Iris pigment epithelial cell (primary cell): Measurements from ENCODE around the gene MSMP.

ENCODE experiments used
- DNase-seq: peaks from one replicate; pipeline ENCODE4 v3.0.0-alpha.2; 2011; ENCODE audit warnings: low read depth

MSMP gene, protein sequence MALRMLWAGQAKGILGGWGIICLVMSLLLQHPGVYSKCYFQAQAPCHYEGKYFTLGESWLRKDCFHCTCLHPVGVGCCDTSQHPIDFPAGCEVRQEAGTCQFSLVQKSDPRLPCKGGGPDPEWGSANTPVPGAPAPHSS

DNA sequence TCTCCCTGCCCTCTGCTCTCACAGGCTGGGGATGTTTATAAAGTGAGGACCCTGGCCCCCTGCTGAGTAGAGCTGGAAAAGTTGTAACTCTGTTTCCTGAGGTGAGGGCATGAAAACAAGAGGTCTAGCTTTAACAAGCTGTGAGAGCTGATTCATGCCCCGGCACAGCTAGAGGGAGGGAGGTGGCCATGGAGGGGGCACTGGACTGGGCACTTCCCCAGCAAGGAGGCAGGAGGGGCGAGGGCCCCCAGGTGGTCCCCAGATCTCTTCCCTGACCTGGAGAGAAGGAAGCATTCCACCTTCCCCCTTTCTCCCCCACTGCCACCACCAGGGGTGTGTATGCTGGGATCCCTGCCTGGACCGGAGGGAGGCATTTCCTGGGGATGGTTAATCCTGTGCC, at the start of gene MSMP:
Gene MSMP (minus strand): TSS at position 13 of the 400 bp plus-strand sequence. CDS start 147 bp downstream, outside the sequence.
- no peak for DNase-seq

DNA sequence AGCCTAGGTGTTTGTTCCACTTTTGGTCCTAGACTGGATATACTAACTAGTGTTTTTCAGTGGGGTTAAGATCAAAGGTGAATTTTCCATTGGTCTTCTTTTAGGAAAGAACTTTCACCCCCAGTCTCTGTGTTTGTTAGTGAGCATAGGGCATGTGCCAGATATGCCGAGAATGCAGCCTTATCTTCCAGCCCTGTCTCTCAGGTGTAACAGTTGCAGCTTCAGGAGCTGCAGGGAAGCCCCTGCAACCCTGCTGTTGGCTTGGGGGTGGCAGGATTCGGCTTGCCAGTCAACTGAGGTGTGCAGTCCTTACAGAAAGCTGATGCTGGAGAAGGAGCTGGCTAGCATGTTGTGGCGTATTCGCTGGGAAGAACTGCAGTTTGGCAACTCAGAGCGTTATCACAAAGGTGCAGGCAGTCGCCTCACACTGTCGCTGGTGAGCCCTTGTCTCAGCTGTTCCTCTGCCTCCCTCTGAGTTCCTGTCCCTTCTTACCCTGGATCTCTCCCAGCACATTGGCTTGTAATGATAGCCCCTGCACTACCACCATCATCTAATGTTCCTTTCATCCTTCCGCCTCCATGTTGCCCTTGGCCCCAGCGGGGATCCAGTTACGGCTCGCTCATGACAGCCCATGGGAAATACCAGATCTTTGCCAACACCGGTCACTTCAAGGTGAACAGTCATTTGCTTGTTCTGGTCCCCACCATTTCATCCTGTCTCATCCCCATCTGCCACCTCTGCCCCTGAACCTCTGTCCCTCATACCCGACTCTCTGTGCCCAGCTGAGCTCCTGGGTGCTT, 47.5 kb upstream of the MSMP start:
- DNase-seq, result no peak

DNA sequence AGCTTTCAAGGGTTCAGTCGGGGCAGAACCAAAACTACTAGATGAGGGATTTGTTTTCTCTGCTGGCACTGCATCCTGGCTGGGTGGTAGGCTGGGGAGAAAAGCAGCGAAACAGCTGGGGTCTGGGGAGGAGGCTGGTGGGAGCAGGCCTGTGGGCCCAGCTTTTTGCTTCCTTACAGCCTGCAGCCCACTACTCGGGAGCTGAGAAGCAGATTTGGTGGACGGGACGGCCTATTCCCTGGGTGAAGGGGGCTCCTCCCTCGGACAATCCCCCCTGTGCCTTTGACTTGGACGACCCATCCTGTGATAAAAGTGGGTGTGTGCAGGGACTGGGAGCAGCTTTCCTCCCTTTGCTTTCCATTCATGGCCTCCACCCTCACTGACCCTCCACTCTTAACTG, 46.5 kb upstream of the MSMP start:
- no peak for DNase-seq

DNA sequence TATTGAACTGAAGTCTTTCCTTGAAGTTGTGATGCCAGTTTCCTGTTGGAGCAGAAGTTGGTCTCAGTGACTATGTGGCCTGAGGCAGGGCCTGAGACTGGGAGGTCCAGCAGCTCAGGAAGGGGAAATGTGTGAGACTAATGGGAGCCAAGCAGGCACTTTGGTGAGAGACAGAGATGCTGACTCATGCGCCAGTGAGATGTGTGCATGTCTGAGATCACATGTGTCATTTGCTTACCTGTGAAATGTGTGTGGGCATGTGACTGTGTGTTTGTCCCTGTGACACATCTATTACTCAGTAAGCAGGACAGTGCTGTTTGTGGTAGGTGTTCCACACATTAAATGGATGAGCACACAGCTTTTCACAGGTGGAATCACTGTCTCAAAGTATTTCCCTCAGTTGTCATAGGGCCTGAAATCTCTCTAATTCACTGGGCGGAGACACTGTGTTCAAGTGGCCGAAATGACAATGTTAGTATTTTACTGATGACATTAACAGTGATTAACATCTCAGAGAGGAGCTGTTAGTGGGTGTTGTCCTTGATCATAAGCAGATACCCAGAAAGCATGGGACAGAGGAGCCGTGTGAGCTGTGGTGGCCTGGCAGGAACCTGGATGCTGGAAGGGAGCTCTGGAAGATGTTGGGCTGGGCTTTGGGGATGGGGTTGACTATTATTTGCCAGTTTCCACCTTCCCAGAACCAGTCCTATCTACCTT, 44.7 kb upstream of the MSMP start:
- peak; percentile 54 for DNase-seq

DNA sequence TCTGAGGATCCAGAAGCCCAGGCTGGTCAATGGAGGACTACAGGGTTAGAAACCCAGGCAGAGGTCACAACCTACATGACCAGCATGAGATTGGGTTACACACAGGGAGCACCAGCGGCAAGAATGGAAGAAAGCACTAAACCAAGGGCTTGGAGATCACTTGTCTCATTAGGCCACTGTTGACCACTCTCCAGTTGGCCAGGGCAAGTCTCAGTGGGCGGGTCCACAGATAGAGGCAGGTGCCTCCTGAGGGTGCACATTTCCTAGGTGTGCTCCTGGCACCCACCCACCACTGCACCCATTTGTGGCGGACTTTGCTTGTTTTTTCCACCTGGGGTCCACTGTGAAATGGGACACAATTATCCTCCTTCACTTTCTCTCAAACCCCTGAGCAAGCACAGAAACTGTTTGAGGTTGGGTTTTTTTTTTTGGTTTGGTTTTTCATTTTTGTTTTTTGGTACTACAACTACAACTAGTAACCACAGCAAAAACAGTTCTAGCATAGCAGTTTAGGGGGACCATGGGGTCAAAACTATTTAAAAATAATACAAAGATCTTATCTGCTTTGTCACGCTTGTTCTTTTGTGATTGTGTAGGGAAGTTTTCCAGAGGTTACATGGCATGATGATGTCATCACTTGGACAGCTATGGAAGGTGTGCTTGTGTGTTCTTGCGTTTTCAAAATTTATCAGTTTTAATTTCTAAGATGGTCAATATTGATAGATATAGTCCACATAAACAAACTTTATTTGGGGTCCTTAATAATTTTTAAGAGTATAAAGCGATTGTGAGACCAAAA, 43.4 kb upstream of the MSMP start:
- no peak for DNase-seq

DNA sequence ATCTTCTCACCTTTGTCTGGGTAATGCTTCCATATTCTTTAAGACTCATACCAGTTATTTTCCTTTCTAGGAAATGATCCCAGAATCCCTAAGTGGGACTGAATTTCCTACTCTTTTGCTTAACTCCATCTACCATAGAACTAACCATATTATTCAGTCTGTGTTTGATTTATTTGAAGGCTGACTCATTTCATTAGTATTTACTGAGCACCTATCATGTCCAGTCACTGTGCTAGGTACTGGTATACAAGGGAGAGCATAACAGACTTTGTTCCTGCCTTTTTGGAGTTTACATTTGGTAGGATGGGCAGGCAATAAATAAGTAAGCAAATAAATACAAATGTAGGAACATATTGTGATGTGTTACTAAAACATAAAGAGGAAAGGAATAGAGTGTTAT, 41.6 kb upstream of the MSMP start:
- DNase-seq, result no peak

DNA sequence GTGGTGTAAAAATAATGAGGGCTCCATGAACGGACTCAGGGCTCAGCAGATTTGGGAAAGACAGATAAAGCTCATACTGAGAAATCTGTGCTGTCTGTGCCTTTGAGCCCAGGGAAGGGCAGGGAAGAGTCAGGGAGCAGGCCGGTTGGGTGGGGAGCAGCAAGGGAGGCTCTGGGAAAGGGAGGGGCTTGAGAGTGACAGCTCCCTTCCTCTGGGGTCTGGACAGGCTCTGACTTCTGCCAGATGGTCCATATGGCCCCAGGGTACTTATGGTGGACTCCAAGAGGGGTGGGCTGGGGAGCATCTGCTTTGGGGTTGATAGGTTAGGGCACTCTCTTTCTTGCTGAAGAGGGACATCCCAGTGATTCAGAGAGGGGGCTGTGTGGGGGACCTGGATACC, 39.4 kb upstream of the MSMP start:
- no peak for DNase-seq

DNA sequence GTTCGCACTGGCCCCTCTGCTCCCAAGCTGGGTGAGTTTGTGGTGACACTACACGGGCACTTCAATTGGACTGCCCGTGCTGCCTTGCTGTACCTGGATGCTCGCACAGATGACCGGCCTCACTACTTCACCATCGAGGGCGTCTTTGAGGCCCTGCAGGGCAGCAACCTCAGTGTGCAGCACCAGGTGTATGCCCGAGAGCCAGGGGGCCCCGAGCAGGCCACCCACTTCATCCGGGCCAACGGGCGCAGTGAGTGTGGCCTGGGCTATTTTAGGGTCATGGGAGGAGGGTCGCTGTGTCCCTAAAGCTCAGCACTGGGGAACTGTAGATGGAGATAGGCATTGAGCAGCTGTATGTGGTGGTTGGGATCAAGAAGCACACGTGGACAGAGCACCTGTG, 38.8 kb upstream of the MSMP start:
- no peak for DNase-seq

DNA sequence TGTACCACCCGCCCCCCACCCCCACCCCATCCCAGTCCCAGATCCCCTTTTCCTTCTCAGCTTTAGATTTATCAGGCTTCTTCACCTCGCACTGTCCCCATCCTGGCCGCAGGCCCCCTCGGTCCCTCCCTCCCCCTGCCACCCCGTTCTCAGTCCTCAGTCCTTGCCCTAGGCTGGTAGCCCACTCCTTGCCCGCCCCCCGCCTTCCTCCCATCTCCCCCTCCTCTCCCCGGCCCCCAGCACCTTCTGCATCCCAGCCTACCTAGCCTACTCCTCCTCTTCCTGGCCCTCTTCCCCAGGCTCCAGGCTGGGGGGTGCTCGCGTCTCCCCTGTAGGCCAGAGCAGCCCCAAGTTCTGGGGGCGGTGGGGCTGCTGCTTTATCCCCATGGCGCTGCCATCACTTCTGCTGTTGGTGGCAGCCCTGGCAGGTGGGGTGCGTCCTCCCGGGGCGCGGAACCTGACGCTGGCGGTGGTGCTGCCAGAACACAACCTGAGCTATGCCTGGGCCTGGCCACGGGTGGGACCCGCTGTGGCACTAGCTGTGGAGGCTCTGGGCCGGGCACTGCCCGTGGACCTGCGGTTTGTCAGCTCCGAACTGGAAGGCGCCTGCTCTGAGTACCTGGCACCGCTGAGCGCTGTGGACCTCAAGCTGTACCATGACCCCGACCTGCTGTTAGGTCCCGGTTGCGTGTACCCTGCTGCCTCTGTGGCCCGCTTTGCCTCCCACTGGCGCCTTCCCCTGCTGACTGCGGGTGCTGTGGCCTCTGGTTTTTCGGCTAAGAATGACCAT, 38.1 kb upstream of the MSMP start:
- no peak for DNase-seq

DNA sequence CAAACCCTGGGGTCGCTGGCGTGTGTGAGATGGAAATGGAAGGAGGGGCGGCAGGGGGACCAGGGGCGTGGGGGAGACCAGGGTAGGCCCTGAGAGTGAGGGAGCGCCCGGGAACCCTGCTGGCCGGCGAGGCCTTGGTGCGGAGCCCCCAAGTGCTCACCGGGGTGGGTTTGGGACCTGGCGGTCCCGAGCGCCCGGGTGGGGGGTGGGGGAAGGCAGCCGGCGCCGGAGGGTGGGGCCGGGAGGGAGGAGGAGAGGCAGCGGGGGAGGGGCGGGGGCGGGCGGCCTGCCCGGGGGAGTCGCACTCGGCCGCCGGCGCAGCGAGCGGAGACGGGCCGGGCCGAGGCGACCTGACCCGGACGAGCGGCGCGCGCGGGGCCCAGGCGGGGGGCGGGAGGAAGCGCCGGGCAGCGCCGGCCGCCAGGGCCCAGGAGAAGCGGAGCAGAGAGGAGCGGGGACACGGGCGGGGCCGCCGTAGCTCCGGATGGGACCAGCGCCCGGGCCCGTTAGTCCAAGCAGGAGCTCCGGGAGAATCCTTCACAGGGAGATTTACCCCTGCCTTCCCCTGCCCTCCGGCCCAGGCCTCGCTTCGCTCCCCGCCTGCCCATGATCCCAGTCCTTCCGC, 37.3 kb upstream of the MSMP start, which contains the start of gene NPR2:
Gene NPR2 (plus strand): TSS at position 295 of the 625 bp plus-strand sequence. CDS start 818 bp downstream, outside the sequence.
- DNase-seq, result no peak

DNA sequence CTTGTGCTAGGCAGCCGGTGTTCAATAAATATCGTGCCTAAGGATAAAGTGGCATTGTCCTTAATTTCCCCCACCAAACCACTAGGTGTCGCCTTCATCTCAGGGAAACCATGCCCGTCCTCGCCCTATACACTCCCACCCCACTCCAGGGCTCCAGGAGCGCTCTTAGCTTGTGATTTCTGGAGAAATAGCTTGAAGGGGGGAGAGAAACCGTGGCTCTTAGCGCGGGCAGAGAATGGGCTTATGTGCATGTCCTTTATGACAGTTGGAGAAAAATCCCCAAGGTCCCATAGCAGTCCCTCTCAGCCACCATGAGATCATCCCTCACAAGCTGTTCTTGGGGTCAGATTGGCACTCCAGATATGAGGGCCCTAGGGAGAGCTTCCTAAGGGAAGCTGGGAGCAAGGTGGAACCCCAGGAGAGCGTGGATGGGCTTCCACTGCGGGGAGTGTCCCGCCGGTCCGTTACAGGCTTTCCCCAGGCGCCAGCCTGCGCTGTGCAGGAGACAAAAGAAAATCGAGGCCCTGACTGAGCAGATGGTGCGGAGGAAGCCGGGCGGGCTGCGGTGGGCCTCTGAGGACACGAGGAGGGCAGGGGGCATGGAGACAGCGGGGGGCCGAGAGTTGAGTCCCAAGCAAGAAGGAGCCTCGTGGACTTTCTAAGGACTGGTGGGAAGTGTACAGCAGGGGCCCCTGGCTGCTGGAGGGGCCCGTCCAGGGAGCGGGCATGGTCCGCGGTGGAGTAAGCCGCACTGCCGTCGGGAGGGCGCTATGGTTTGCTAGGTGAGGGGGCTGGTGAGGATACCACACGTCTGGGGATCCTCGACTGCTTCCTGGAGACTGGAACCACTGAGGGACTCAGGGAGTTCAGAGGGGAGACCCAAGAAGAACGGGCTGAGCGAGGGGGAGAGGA, 36.6 kb upstream of the MSMP start:
- peak; percentile 82 for DNase-seq

DNA sequence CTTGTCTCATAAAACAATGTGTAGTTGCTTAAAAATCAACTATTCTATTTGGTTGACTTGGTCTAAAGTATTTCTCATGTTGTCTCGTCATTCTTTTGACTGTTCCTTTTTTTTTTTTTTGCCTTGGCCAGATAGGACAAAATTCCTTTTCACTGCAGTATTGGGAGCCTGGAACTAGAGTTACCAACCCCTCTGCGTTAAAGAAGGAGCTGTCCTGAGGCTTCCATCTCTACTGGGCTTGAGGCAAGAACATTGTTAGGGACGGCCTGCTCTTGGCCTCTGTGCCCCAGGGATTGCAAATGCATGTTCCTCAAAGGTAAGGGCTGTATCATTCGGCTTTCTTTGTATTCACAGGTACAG, 35.9 kb upstream of the MSMP start:
- DNase-seq, result no peak

DNA sequence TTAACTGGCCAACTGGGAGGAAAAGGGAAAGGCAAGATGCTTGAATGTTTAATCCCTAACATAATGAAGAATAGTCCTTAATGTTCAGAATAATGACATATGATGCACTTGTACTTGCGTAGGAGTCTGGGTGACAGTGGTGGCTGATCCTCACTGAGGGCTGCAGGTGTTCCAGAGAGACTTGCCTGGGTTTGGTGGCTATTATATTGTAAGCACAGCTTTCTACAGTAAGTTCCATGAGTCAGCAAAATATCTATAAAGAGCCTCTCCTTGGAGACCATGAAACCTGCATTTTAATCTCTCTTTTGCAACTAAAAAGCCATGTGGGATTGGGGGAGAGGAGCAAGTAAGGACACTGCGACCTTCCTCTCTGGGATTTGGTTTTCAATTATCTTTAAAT, 35.5 kb upstream of the MSMP start:
- DNase-seq, result no peak

DNA sequence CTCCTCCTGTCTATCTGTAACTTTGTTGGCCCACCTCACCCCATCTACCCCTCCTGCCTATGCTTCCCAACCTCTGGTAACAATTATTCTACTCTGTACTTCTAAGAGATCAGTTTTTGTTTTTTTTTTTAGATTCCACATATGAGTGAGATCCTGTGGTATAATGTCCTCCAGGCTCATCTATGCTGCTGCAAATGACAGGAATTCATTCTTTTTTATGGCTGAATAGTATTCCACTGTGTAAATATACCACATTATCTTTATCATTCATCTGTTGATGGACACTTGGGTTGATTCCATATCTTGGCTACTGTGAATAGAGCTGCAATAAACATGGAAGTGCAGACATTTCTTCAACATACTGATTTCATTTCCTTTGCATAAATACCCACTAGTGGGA, 29.3 kb upstream of the MSMP start:
- DNase-seq, result no peak

DNA sequence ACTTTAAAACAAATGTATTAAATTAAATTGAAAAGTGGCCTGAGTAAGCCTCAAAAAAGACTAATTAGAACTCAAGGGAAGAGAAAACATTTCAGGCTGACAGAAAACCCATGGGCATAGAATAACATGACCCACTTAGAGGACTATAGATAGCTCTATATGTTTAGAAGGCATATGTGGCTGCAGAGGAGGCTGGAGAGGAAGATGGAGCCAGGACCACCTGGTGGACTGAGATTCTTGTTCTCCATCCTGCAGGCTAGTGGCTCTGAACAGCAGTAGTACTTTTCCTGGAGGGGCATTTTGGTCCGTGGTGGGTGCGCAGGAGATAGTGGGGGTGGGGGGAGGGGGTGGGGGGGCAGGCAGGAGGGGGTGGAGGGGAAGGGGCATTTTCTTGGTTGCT, 27.0 kb upstream of the MSMP start:
- DNase-seq, result no peak

DNA sequence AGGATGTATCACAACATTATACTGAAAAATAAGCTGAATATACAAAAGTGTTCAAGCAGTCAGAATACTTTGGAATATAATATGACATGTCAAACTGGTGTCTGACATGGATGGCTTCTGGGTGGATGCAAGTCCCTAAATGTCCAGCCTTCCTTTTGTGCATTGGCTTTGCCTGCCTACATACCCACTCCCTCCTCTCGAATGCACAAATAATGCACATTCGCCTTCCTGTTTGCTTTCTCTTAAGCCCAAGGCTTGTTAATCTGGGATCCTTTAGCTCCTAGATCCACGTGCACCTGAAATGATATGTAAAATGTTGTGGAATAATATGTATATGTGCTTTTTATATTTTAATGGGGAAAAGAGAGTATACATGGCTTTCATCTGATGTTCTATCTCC, 24.4 kb upstream of the MSMP start:
- DNase-seq, result no peak

DNA sequence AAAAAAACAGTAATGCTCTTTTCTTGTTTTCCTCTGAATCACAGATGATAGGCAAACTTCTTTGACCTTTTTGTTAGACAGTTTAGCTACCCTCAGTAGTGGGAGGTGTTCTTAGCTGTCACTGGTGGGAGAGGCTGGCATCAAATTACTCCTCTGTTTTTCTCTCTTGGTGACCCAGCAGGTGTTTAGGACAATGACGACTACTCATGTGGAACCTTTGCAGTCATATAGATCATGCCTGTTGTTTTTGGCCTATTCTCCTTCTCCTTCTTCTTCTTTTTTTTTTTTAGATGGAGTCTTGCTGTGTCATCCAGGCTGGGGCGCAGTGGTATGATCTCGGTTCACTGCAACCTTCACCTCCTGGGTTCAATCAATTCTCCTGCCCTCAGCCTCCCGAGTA, 21.9 kb upstream of the MSMP start:
- no peak for DNase-seq

DNA sequence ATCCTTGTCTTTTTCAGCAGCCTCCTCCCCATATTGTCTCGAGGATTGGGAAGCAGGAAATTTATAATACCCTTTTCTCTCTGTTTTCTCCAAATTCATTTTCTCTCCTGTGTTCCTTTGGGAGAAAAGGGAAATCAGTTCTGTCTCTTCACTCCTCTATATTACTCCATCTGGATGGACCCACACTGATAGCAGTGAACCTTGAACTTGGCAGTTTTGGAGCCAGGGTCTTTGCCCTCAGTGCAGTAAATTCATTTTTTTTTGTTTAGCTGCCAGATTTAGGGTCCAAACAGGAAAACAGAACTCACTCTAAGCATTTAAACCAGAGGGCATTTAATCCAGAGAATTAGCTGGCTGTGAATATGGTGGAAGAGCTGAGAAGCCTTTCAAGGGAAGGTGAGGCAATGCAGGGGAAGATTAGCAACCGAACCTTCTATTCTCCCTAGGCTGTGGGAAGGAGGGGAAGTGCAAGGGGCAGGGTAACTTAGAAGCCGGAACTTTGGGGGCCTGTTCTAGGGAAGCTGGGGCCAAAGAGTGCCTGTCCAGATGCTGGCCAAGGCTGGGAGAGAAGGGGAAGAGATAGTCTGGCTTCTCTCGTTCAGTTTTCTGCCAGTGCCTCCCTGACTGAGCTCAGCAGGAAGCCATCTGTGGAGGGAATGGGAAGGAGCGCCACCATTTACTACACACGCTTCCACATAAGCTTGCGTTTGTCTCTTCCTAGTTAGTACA, 21.0 kb upstream of the MSMP start:
- DNase-seq, result no peak

DNA sequence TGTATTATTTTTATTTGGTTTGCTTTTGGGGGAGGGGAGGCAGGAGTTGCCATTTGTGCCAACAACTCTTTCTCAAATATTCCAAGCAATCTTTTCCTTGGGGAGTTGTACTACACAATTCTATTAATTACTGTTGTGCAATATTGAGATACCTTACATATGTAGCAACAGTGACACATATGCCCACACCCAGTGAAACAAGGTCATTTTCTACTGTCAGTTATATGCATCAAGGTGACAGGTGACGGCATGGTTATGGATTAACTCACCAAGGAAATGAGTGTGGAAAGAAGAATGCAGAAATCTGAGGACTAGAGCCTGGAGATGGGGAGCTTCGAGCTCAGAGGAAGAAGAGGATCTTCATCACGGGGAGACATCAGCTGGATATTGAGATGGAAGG, 17.9 kb upstream of the MSMP start:
- no peak for DNase-seq
